Esophagus squamous epithelium (tissue), 4 donors: ENCODE data around the gene SLC22A3.
"Not testable (repeated sequence)": the region's sequence is repeated elsewhere in the genome, so short reads cannot be mapped to it uniquely, and the experiment has no call there.

Experiments used
- CTCF ChIP-seq, 6 experiments: fragments of 450-650 bp in 4 of 6; fragments of 200-600 bp in 2 of 6; sonication (generic) in 2 of 6; IDR thresholded peaks; one replicate each; pipeline ENCODE4 v1.5.1; 2016 to 2019; ENCODE audit warnings: antibody characterized with exemption in 6 of 6, mild to moderate bottlenecking in 4 of 6, moderate library complexity in 4 of 6
- POLR2A ChIP-seq, 4 donors: fragments of 450-650 bp; IDR thresholded peaks; one replicate each; pipeline ENCODE4 v1.6.1; 2017; ENCODE audit warnings: antibody characterized with exemption in 4 of 4, mild to moderate bottlenecking in 4 of 4, moderate library complexity in 3 of 4

GRCh38 chr6:160467261-160467871 is 119.2 kb downstream of the SLC22A3 start:
- peak in 1 of 6 experiments; percentile 6 for TF ChIP-seq CTCF (IDR thresholded peaks at IDR 0.05)
- TF ChIP-seq POLR2A (IDR thresholded peaks at IDR 0.05) = not testable (repeated sequence)
